Upper lobe of left lung (tissue), 4 donors: ENCODE results near the gene GSTA2.
"Not testable (repeated sequence)": the region's sequence is repeated elsewhere in the genome, so short reads cannot be mapped to it uniquely, and the experiment has no call there.

Experiments
- POLR2A ChIP-seq, 4 donors: fragments of 450-650 bp; IDR thresholded peaks; one replicate each; pipeline ENCODE4 v1.5.1; 2016 to 2017; ENCODE audit warnings: antibody characterized with exemption in 4 of 4, mild to moderate bottlenecking in 2 of 4
- TF ChIP-seq, protein P1 (sequence below), 6 experiments: fragments of 450-650 bp in 4 of 6; fragments of 200-600 bp in 2 of 6; sonication (generic) in 2 of 6; IDR thresholded peaks; one replicate each; pipeline ENCODE4 v1.5.1; 2016 to 2019; ENCODE audit warnings: antibody characterized with exemption in 6 of 6

DNA sequence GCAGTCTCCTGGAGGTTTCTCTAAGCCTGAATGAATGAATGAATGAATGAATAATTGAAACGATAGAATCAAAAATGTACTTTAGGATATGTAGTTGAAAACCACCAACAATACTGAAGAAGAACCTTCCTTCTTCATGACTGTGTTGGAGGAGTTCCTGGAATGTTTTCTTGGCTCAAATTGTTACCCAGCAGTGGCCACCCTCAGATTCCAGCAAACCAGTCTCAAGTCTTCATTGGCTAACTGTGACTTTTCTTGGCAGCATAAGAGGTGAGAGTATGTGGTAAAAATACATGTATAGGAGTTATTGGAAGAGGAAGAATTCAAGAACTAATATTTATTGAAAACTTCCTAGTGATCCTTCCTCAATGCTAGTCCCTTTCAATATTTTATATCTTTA lies 36.0 kb upstream of the GSTA2 start:
- TF ChIP-seq, protein P1, sequence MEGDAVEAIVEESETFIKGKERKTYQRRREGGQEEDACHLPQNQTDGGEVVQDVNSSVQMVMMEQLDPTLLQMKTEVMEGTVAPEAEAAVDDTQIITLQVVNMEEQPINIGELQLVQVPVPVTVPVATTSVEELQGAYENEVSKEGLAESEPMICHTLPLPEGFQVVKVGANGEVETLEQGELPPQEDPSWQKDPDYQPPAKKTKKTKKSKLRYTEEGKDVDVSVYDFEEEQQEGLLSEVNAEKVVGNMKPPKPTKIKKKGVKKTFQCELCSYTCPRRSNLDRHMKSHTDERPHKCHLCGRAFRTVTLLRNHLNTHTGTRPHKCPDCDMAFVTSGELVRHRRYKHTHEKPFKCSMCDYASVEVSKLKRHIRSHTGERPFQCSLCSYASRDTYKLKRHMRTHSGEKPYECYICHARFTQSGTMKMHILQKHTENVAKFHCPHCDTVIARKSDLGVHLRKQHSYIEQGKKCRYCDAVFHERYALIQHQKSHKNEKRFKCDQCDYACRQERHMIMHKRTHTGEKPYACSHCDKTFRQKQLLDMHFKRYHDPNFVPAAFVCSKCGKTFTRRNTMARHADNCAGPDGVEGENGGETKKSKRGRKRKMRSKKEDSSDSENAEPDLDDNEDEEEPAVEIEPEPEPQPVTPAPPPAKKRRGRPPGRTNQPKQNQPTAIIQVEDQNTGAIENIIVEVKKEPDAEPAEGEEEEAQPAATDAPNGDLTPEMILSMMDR (IDR thresholded peaks at IDR 0.05): not testable (repeated sequence)
- TF ChIP-seq POLR2A (IDR thresholded peaks at IDR 0.05): not testable (repeated sequence)
